Femur (tissue), 1 donor: ENCODE measurements around the gene CPA3.

Experiments used
- DNase-seq: peaks from one replicate; pipeline ENCODE4 v3.0.0-alpha.2; 2017

The CPA3 gene

GRCh38 chr3:148924562-148924961 lies 59.5 kb downstream of the CPA3 start:
- DNase-seq: no peak

- DNase-seq: no peak
Observed at GRCh38 chr3:148925845-148926244, 60.7 kb downstream of the CPA3 start.

GRCh38 chr3:148930752-148931151 lies 65.7 kb downstream of the CPA3 start:
- DNase-seq: no peak

- no peak for DNase-seq
Observed at GRCh38 chr3:148931574-148931973, 66.5 kb downstream of the CPA3 start.

GRCh38 chr3:148932972-148933371 lies 67.9 kb downstream of the CPA3 start:
- DNase-seq: no peak

GRCh38 chr3:148937467-148938255 lies 72.6 kb downstream of the CPA3 start:
- DNase-seq: no peak

GRCh38 chr3:148938306-148938705 lies 73.2 kb downstream of the CPA3 start:
- no peak for DNase-seq

GRCh38 chr3:148938936-148939335 lies 73.8 kb downstream of the CPA3 start:
- DNase-seq: no peak

- no peak for DNase-seq
Observed at GRCh38 chr3:148940983-148941382, 75.9 kb downstream of the CPA3 start.

- DNase-seq: no peak
Observed at GRCh38 chr3:148943506-148944205, 78.6 kb downstream of the CPA3 start.

GRCh38 chr3:148945116-148945515 lies 80.0 kb downstream of the CPA3 start:
- DNase-seq: no peak
